HG02840 (cell line): ENCODE results near the gene GREM2.

Experiments used
- ATAC-seq: cut with Tn5 transposase; IDR thresholded peaks from one replicate; pipeline ENCODE4 v1.9.1; 2021; ENCODE audit warnings: mild to moderate bottlenecking, moderate library complexity, moderate number of reproducible peaks; ENCODE audit not compliant: unreplicated experiment, low FRiP score

The GREM2 gene

GRCh38 chr1:240611228-240611618, 732 bp downstream of the GREM2 start:
- ATAC-seq, result no peak

DNA sequence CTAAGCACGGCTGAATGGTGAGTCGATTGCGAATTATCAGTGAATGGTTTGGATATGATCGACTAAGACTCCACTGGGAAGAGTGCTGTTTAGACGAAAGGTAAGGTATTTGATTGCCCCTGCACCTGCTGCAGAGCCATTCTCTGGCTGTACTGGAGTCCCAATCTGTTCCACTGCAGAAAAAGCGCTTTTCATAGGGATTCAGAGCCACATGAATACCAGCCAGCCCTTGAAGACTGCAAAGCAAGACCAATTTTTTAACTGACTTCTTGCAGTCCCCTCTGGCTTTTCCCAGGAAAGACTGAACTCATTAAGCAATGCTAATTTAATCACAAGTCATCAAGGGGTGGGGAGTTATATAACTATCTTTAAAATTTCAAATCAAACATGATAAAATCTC, 1.3 kb downstream of the GREM2 start:
- no peak for ATAC-seq

DNA sequence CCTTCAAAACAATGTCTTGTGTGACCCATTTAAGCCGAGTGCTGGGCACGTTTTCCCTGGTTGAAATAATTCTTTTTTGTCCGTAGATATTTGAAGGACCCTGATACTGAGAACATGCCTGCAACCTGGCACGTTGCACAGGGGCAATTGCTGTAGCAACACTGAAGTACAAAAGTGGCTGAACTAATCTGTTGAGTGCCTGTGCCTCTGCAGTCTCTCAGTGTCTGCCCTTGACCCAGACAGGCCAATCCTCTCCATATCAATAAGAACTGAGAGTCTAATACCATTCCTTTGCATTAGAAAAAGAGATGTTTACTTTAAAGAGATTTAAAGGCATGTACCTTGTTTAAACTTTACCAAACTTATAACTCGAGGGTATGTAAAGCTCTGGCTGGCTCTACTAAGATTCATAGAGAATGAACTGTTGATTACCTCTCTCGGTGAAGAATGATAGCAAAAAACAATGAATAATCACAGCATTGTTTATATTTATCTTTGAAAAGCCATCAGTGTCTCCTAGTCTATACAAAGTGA, 2.4 kb downstream of the GREM2 start:
- no peak for ATAC-seq

GRCh38 chr1:240608707-240609106, 3.2 kb downstream of the GREM2 start:
- ATAC-seq, result no peak

- ATAC-seq, result no peak
These were observed 4.9 kb downstream of the GREM2 start for GRCh38 chr1:240607006-240607405.

DNA sequence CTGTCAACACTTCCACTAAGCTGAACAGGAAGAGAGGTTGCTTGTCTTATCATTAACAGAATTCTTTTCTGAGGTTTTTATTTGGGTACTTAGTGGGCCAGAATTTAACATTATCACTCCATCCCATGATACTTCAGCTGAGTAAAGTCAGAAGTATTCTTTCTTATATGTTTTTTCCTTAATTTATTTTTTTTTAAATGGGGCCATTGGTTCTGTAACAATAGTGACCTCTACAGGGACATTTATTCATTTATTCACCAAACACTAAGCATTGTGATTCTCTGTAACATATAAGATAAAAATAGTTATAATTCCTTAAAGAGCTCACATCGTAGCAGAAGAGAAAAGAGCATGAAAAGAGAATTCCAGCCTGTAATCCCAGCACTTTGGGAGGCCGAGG, 9.8 kb downstream of the GREM2 start:
- no peak for ATAC-seq

DNA sequence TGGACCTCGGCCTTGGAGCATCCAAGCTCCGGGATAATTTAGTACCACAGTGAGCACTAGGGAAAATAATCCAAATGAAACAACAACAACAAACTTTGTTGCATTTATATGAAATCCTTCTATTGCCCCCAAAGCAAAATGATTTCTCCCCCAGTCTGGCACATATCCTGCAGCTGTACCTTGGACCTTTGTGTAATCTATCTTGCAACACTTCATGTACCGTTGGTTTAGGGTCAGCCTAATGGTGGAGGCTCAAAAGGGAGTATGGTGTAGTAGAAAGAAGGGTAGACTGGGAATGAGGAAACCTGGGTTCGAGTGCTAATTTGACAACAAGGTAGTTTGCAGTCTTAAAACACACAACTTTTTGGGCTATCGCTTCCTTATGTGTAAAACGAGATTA, 12.1 kb downstream of the GREM2 start:
- no peak for ATAC-seq

- ATAC-seq, result no peak
These were observed 12.7 kb downstream of the GREM2 start for GRCh38 chr1:240599299-240599698.

- ATAC-seq, result no peak
These were observed 13.5 kb downstream of the GREM2 start for GRCh38 chr1:240598216-240599001.

DNA sequence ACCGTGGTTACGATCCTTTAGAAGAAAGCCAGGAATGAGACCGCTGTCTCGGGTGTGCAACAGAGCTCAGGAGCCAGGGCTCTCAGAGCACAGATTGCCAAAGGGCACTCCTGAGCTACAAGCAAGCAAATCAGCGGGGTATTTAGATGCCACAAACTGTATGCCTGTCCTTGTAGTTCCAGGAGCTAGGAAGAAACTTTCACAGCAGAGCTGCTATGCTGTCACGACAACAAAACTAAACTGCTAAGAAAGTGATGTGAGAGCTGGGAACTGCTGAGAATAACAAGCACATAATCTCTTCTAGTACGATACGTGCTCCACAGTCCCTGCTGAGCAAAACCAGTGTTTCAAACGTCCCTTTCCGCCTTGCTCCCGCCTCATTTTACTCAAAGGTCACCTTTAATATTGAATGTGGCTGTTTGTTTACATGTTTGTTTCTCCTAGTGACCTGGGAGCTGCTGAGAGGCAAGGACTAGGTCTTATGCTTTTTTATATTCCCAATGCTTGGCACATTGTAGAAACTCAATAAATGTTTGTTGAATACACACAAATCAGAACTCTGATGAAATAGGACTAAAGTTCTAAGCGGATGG, 14.7 kb downstream of the GREM2 start:
- ATAC-seq, result no peak

DNA sequence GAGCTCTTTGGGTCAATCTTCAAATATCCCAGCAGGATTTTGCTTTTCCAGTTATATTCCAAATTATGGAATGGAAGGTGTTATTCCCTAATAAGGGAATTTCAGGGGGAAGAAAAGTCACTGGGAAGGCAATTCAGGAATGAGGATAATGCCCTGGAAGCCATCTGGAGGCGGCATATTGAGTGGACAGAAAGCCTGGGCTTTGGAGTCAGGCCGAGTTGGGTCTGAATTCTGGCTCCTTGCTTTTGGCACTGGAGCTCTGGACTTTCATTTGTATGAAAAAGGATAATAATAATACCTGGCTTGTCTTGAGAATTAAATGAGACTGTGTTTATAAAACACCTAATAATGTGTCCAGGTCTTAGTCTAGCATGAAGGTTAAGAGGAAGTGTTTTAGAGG, 16.5 kb downstream of the GREM2 start:
- ATAC-seq, result no peak

GRCh38 chr1:240591564-240591963, 20.4 kb downstream of the GREM2 start:
- ATAC-seq, result no peak

- no peak for ATAC-seq
These were observed 20.9 kb downstream of the GREM2 start for GRCh38 chr1:240591078-240591477.

GRCh38 chr1:240589585-240590110, 22.3 kb downstream of the GREM2 start:
- no peak for ATAC-seq

DNA sequence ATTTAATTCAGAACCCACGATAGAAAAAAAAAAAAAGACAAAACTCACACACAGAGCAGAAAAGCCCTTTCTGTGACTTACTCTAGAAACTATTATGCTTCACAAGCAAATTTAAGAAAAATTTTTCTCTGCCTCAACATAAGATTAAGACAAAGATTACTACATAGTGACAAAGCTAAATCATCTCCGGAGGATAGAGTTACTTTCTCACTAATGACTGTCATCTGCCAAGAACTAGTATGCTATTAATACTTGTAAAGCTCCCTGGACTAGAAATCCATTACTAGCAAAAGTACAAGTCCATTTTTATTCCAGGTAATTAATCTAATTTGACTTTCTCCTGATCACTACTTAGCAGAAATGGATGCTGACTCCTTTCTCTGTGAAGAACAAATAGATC, 25.9 kb downstream of the GREM2 start:
- no peak for ATAC-seq

- ATAC-seq, result no peak
These were observed 29.0 kb downstream of the GREM2 start for GRCh38 chr1:240582953-240583352.

GRCh38 chr1:240579511-240579910, 32.4 kb downstream of the GREM2 start:
- no peak for ATAC-seq

DNA sequence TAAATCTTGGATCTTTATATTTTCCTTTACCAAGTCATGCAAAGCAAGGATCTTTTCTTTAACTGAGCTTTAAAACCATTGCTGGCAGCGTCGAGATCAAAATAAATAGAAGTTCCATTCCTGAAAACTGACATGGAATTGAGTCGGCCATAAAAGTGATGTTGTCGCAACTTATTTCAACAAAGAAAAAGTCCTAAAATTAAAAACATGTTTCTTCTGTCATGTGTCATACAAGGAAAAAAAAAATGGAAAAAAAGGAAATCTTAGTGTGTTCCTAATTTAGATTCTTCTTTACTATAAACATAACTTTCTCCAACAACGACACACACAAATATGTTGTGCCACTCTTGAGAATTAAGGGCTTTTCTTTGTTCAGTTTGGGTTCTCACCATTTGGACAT, 34.9 kb downstream of the GREM2 start:
- ATAC-seq, result no peak

GRCh38 chr1:240575981-240576662, 35.8 kb downstream of the GREM2 start:
- ATAC-seq, result no peak

GRCh38 chr1:240572328-240572727, 39.6 kb downstream of the GREM2 start:
- no peak for ATAC-seq

GRCh38 chr1:240571782-240572181, 40.2 kb downstream of the GREM2 start:
- ATAC-seq, result no peak
